ENCODE measurements around the gene AFF3.

GRCh38 chr2:100130595-100131391, 11.6 kb downstream of the AFF3 start:
- TF ChIP-seq CTCF (IDR thresholded peaks at IDR 0.05) = no peak
- no peak for TF ChIP-seq POLR2A (IDR thresholded peaks at IDR 0.05)
